ENCODE data around the gene RNF214. TPM values are rescaled to one million over a fixed set of nuclear protein-coding genes. Genes with fewer than 3 reads are reported as not detected.

RNF214 gene
- total and polyA plus RNA-seq, 2 donors (not counting 1 experiment from before 2014, with no cell fraction given) = 12.1 to 13.4 TPM

DNA sequence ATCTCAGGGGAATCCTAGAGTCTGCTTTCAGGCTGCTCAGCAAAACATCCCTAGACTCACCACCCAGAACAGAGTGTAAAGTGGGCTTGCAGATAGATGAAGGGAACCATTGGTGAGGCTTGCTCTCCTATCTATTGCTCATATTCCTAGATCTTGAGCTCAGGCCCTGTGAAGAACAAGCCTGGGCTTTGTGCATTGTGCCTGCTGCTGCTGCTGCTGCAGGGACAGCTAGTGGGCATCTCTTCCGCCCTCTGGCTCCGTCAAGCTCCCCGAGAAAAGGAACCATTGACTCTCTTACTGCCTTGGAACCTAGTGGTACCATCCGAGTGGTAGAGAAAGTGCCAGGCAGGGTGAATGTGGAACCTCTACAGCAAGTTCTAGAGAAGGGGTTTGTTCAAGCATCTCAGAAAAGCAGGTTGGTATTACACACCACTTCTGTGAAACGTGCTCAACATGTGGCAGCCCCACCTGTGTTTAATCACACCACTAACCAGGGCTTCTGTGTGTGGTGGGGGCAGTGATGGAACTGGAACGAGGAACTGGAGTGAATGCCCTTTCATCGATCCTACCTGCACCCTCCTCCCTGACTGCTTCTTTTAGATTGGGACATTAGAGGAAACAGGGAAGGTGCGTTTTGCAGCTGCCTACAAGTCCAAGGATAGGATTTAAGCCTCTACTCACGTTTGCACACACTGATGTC lies 63.1 kb downstream of the RNF214 start:
- H3K9ac ChIP-seq (ENCODE audit: insufficient read depth, low read length) = no peak overlapping the region
- no peak overlapping the region for H3K4me3 ChIP-seq (replicated peaks in 1 of 4; ENCODE audit: control extremely low read depth in 1 of 4, insufficient read depth in 1 of 4, low read depth in 3 of 4, low read length in 4 of 4)
- H3K27ac ChIP-seq (ENCODE audit: insufficient read depth, low read length) = no peak overlapping the region
- peaks cover 8% of the 10 kb centered on the region for H3K4me1 ChIP-seq (ENCODE audit: control insufficient read depth, extremely low read depth, insufficient read depth, low read length)
- H3K36me3 ChIP-seq (ENCODE audit: control insufficient read depth, insufficient read depth, low read length) = peaks cover 11% of the 10 kb centered on the region
- no peaks in the 10 kb centered on the region for H3K79me2 ChIP-seq (ENCODE audit: control insufficient read depth, insufficient read depth, low read length)
- no peak for DNase-seq (ENCODE audit: low read depth in 2 of 2)
- H3K4me2 ChIP-seq (ENCODE audit: extremely low read depth, insufficient read depth, low read length) = no peak overlapping the region
- no peaks in the 10 kb centered on the region for H3K9me3 ChIP-seq (ENCODE audit: control insufficient read depth, insufficient read depth, low read depth, low read length)
- no peaks in the 10 kb centered on the region for H3K27me3 ChIP-seq (ENCODE audit: control insufficient read depth, insufficient read depth, low read length)
- no peaks in the 10 kb centered on the region for H4K20me1 ChIP-seq (ENCODE audit: control insufficient read depth, extremely low read depth, insufficient read depth, low read length)
- no peak overlapping the region for H2AFZ ChIP-seq (ENCODE audit: low read length)
- TF ChIP-seq EZH2 (IDR thresholded peaks at IDR 0.05; ENCODE audit: low read length, missing control alignments) = no peak
- TF ChIP-seq, protein P1, sequence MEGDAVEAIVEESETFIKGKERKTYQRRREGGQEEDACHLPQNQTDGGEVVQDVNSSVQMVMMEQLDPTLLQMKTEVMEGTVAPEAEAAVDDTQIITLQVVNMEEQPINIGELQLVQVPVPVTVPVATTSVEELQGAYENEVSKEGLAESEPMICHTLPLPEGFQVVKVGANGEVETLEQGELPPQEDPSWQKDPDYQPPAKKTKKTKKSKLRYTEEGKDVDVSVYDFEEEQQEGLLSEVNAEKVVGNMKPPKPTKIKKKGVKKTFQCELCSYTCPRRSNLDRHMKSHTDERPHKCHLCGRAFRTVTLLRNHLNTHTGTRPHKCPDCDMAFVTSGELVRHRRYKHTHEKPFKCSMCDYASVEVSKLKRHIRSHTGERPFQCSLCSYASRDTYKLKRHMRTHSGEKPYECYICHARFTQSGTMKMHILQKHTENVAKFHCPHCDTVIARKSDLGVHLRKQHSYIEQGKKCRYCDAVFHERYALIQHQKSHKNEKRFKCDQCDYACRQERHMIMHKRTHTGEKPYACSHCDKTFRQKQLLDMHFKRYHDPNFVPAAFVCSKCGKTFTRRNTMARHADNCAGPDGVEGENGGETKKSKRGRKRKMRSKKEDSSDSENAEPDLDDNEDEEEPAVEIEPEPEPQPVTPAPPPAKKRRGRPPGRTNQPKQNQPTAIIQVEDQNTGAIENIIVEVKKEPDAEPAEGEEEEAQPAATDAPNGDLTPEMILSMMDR (conservative IDR thresholded peaks at IDR 0.05 in 1 of 2, IDR thresholded peaks at IDR 0.05 in 1 of 2; ENCODE audit: low read depth in 1 of 2, low read length in 2 of 2) = no peak

DNA sequence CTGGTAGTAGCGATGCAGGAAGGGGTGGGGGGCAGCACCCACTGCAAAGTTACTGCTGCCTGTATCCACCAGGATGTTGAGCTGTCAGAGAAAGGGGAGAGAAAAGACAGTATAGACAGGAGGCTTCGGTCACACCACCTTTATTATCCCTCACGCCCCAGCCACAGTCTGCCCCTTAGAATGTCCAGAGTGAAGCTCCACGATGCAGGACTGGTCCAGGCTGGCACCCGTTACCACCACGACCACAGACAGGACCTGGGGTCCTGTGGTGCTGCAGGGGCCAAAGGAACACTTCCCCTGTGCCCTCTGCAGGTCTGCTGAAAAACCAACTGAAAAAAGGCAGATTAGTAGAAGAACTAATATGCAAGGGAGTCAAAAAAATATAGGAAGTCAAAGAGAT lies 64.4 kb downstream of the RNF214 start:
- H3K79me2 ChIP-seq (ENCODE audit: control insufficient read depth, insufficient read depth, low read length) = no peaks in the 10 kb centered on the region
- peaks cover 7% of the 10 kb centered on the region for H3K36me3 ChIP-seq (ENCODE audit: control insufficient read depth, insufficient read depth, low read length)
- H3K27me3 ChIP-seq (ENCODE audit: control insufficient read depth, insufficient read depth, low read length) = no peaks in the 10 kb centered on the region
- no peak overlapping the region for H3K4me2 ChIP-seq (ENCODE audit: extremely low read depth, insufficient read depth, low read length)
- no peak overlapping the region for H2AFZ ChIP-seq (ENCODE audit: low read length)
- H3K9ac ChIP-seq (ENCODE audit: insufficient read depth, low read length) = no peak overlapping the region
- no peak overlapping the region for H3K27ac ChIP-seq (ENCODE audit: insufficient read depth, low read length)
- no peaks in the 10 kb centered on the region for H3K9me3 ChIP-seq (ENCODE audit: control insufficient read depth, insufficient read depth, low read depth, low read length)
- H3K4me1 ChIP-seq (ENCODE audit: control insufficient read depth, extremely low read depth, insufficient read depth, low read length) = peaks cover 14% of the 10 kb centered on the region
- H3K4me3 ChIP-seq (replicated peaks in 1 of 4; ENCODE audit: control extremely low read depth in 1 of 4, insufficient read depth in 1 of 4, low read depth in 3 of 4, low read length in 4 of 4) = no peak overlapping the region
- TF ChIP-seq EZH2 (IDR thresholded peaks at IDR 0.05; ENCODE audit: low read length, missing control alignments) = no peak
- TF ChIP-seq, protein P1 (conservative IDR thresholded peaks at IDR 0.05 in 1 of 2, IDR thresholded peaks at IDR 0.05 in 1 of 2; ENCODE audit: low read depth in 1 of 2, low read length in 2 of 2) = no peak
- no peak for DNase-seq (ENCODE audit: low read depth in 2 of 2)
- H4K20me1 ChIP-seq (ENCODE audit: control insufficient read depth, extremely low read depth, insufficient read depth, low read length) = no peaks in the 10 kb centered on the region

DNA sequence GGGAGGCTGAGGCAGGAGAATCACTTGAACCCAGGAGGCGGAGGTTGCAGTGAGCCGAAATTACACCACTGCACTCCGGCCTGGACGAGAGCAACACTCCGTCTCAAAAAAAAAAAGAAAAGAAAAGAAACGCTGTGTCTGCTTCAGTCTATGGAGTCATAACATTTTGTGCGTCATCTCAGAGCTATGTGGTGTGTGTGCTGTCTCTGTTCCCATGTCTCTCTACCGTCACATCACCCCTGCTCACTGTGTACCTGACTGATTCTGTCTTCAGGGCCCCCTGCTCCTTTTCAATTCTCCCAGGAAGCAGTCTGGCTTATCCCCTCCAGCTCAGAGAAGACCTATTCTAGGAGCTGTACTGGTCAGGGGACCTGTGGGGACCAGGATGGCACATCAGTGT lies 65.7 kb downstream of the RNF214 start:
- Histone ChIP-seq H4K20me1 (ENCODE audit: control insufficient read depth, extremely low read depth, insufficient read depth, low read length) (no peaks in the 10 kb centered on the region), H2AFZ (ENCODE audit: low read length) (no peak overlapping the region), H3K27me3 (ENCODE audit: control insufficient read depth, insufficient read depth, low read length) (no peaks in the 10 kb centered on the region), H3K4me1 (ENCODE audit: control insufficient read depth, extremely low read depth, insufficient read depth, low read length) (peaks cover 14% of the 10 kb centered on the region), H3K4me2 (ENCODE audit: extremely low read depth, insufficient read depth, low read length) (no peak overlapping the region), H3K4me3 (replicated peaks in 1 of 4; ENCODE audit: control extremely low read depth in 1 of 4, insufficient read depth in 1 of 4, low read depth in 3 of 4, low read length in 4 of 4) (no peak overlapping the region), H3K36me3 (ENCODE audit: control insufficient read depth, insufficient read depth, low read length) (peaks cover 3% of the 10 kb centered on the region), H3K9ac (ENCODE audit: insufficient read depth, low read length) (no peak overlapping the region), H3K79me2 (ENCODE audit: control insufficient read depth, insufficient read depth, low read length) (no peaks in the 10 kb centered on the region), H3K9me3 (ENCODE audit: control insufficient read depth, insufficient read depth, low read depth, low read length) (no peaks in the 10 kb centered on the region), H3K27ac (ENCODE audit: insufficient read depth, low read length) (no peak overlapping the region)
- TF ChIP-seq EZH2 (IDR thresholded peaks at IDR 0.05; ENCODE audit: low read length, missing control alignments) = no peak
- TF ChIP-seq, protein P1 (conservative IDR thresholded peaks at IDR 0.05 in 1 of 2, IDR thresholded peaks at IDR 0.05 in 1 of 2; ENCODE audit: low read depth in 1 of 2, low read length in 2 of 2) = no peak
- peak in 1 of 2 donors; percentile 9 for DNase-seq (ENCODE audit: low read depth in 2 of 2)
